Keratinocyte (primary cell): ENCODE results near the gene B3GLCT. TPM values are rescaled to one million over a fixed set of nuclear protein-coding genes. Genes with fewer than 3 reads are reported as not detected.

Experiments used
- DNase-seq: peaks from one replicate; pipeline ENCODE4 v3.0.0-alpha.2; 2011; ENCODE audit warnings: low read depth, missing footprints, low spot score
- FAIRE-seq: peaks from 2 replicates; lab custom pipeline; 2011; peaks lifted over from hg19 to GRCh38; lab: Jason Lieb, UNC
- H2AFZ ChIP-seq: 2 replicates; pipeline ENCODE4 v1.6.0; 2012; ENCODE audit warnings: low read length, control low read depth, inconsistent platforms; ENCODE audit not compliant: control insufficient read depth
- H3K27ac ChIP-seq: 2 replicates; pipeline ENCODE4 v1.5.1; 2011; ENCODE audit warnings: low read length; ENCODE audit not compliant: control insufficient read depth, insufficient read depth
- H3K27me3 ChIP-seq: 3 replicates; pipeline ENCODE4 v1.6.0; 2011; ENCODE audit warnings: low read length; ENCODE audit not compliant: control insufficient read depth, insufficient read depth; ENCODE audit errors: extremely low read depth
- H3K36me3 ChIP-seq, 2 experiments: 2 replicates in 1 of 2; 3 replicates in 1 of 2; pipeline ENCODE4 v1.5.1; 2011; ENCODE audit warnings: low read length in 2 of 2, mild to moderate bottlenecking in 1 of 2; ENCODE audit not compliant: control insufficient read depth in 2 of 2, insufficient read depth in 2 of 2; ENCODE audit errors: extremely low read depth in 1 of 2
- H3K4me1 ChIP-seq: 3 replicates; pipeline ENCODE4 v1.5.1; 2011; ENCODE audit warnings: low read length; ENCODE audit not compliant: control insufficient read depth, insufficient read depth; ENCODE audit errors: extremely low read depth
- H3K4me2 ChIP-seq: 3 replicates; pipeline ENCODE4 v1.6.0; 2011; ENCODE audit warnings: low read depth, low read length; ENCODE audit not compliant: control insufficient read depth, insufficient read depth; ENCODE audit errors: extremely low read depth
- H3K4me3 ChIP-seq, 3 experiments: fragments of 200-600 bp in 1 of 3; sonication (generic) in 1 of 3; 2 replicates in 2 of 3; 3 replicates in 1 of 3; pipeline ENCODE4 v1.5.1; 2011 to 2016; ENCODE audit warnings: low read length in 3 of 3, mild to moderate bottlenecking in 3 of 3, control low read depth in 2 of 3, inconsistent platforms in 1 of 3, low read depth in 1 of 3, mixed read lengths in 1 of 3, mixed run types in 1 of 3, moderate library complexity in 1 of 3; ENCODE audit not compliant: control insufficient read depth in 2 of 3, insufficient read depth in 2 of 3; ENCODE audit errors: extremely low read depth in 1 of 3
- H3K79me2 ChIP-seq: 2 replicates; pipeline ENCODE4 v1.6.0; 2012; ENCODE audit warnings: low read length; ENCODE audit not compliant: control insufficient read depth, insufficient read depth
- H3K9ac ChIP-seq: 3 replicates; pipeline ENCODE4 v1.6.0; 2011; ENCODE audit warnings: low read length; ENCODE audit not compliant: control insufficient read depth, insufficient read depth; ENCODE audit errors: extremely low read depth
- H3K9me1 ChIP-seq: 3 replicates; pipeline ENCODE4 v1.6.0; 2011; ENCODE audit warnings: low read length; ENCODE audit not compliant: control insufficient read depth, insufficient read depth; ENCODE audit errors: extremely low read depth
- H3K9me3 ChIP-seq: 2 replicates; pipeline ENCODE4 v1.5.1; 2012; ENCODE audit warnings: low read depth, low read length; ENCODE audit not compliant: control insufficient read depth
- H4K20me1 ChIP-seq: 3 replicates; pipeline ENCODE4 v1.6.0; 2011; ENCODE audit warnings: low read length; ENCODE audit not compliant: control insufficient read depth, insufficient read depth; ENCODE audit errors: extremely low read depth
- EZH2 ChIP-seq: IDR thresholded peaks from one replicate; pipeline ENCODE4 v1.6.1; 2012; ENCODE audit warnings: inconsistent platforms, mild to moderate bottlenecking, low read length, moderate library complexity
- dilution Hi-C: fragments of 300-500 bp; cut with MboI; formaldehyde crosslinking; loops from one replicate; pipeline ENCODE4 v1.7.0; 2020; ENCODE audit warnings: low sequenced_read_pairs; ENCODE audit not compliant: extremely low pct_ligation_motif_present
- polyA plus RNA-seq, 5 experiments: library from polyadenylated mRNA; depleted of rRNA in 3 of 5; stranded (reverse) in 3 of 5; stranded (forward) in 1 of 5; unstranded in 1 of 5; fragments of >200 nt; gene quantifications; 1 replicate in 1 of 5; 2 replicates in 3 of 5; 3 replicates in 1 of 5; pipeline versions ENCODE4 v1.2.1 to v1.2.3, GENCODE V29; 2011 to 2012; ENCODE audit warnings: missing spikeins in 2 of 5, low read depth in 1 of 5, low replicate concordance in 1 of 5
- TF ChIP-seq, protein P1 (sequence below), 3 experiments: IDR thresholded peaks in 1 of 3; conservative IDR thresholded peaks in 1 of 3; optimal IDR thresholded peaks in 1 of 3; 2 replicates in 2 of 3; 3 replicates in 1 of 3; pipeline versions ENCODE3 to v1.5.1; 2011; ENCODE audit warnings: low read length in 3 of 3, mild to moderate bottlenecking in 3 of 3, moderate library complexity in 2 of 3, control low read depth in 1 of 3, inconsistent platforms in 1 of 3; ENCODE audit not compliant: insufficient read depth in 2 of 3; ENCODE audit errors: extremely low read depth in 1 of 3

The B3GLCT gene
- polyA plus RNA-seq, 1 donor (not counting 4 experiments of a cell fraction or from before 2014, with no cell fraction given) = 4.4 TPM

DNA sequence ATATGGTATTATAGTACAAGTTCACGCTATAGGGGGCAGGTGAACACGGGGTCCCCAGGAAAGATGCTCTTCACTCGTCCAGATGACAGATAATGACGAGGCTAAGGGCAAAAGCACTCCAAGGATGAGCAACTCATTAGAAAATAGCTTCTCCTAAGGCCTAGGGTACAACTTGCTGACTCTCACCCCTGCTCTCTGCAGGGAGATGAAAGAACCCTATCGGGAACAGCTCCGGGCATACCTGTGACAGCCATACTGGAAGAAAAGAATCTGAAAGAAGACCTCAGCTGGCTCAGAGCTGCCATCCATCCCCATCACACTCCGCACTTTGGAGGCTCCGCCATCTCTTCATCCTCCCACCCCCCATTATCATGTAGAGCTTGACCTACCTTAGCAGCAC lies 20.5 kb upstream of the B3GLCT start:
- Histone ChIP-seq H4K20me1 (no peaks in the 10 kb centered on the region), H3K9me1 (no peaks in the 10 kb centered on the region), H3K4me2 (no peak overlapping the region), H3K4me1 (no peaks in the 10 kb centered on the region), H3K9me3 (no peaks in the 10 kb centered on the region), H2AFZ (no peak overlapping the region), H3K27me3 (no peaks in the 10 kb centered on the region), H3K79me2 (no peaks in the 10 kb centered on the region), H3K27ac (no peak overlapping the region), H3K4me3 (no peak overlapping the region), H3K9ac (no peak overlapping the region), H3K36me3 (no peaks in the 10 kb centered on the region)
- TF ChIP-seq EZH2 = no peak
- TF ChIP-seq, protein P1, sequence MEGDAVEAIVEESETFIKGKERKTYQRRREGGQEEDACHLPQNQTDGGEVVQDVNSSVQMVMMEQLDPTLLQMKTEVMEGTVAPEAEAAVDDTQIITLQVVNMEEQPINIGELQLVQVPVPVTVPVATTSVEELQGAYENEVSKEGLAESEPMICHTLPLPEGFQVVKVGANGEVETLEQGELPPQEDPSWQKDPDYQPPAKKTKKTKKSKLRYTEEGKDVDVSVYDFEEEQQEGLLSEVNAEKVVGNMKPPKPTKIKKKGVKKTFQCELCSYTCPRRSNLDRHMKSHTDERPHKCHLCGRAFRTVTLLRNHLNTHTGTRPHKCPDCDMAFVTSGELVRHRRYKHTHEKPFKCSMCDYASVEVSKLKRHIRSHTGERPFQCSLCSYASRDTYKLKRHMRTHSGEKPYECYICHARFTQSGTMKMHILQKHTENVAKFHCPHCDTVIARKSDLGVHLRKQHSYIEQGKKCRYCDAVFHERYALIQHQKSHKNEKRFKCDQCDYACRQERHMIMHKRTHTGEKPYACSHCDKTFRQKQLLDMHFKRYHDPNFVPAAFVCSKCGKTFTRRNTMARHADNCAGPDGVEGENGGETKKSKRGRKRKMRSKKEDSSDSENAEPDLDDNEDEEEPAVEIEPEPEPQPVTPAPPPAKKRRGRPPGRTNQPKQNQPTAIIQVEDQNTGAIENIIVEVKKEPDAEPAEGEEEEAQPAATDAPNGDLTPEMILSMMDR (optimal IDR thresholded peaks at IDR 0.05 in 1 of 3, IDR thresholded peaks at IDR 0.05 in 1 of 3, conservative IDR thresholded peaks at IDR 0.05 in 1 of 3; ENCODE audit: extremely low read depth in 1 of 3, insufficient read depth in 2 of 3, low read length in 3 of 3) = no peak
- no peak for DNase-seq
- FAIRE-seq = no peak
- dilution Hi-C loops = no loop called here

DNA sequence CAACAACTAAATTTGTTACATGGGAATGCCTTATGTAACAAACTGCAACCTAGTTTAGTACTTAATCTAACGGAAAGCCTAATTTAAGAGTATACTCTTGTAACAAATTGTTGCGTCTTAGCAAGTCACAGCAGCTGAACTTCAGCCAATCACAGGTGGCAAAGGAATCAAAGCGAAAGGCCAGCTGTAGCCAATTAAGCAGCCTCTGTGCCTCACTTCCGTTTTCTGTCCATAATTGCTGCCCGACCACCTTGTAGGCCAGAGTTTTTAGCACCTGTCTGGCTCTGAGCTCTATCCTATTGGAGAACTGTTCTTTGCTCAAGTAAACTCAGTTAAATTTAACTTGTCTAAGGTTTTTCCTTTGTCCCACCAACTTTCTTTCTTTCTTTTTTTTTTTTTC lies 20.0 kb upstream of the B3GLCT start:
- H3K4me3 ChIP-seq = no peak overlapping the region
- TF ChIP-seq, protein P1 (optimal IDR thresholded peaks at IDR 0.05 in 1 of 3, IDR thresholded peaks at IDR 0.05 in 1 of 3, conservative IDR thresholded peaks at IDR 0.05 in 1 of 3; ENCODE audit: extremely low read depth in 1 of 3, insufficient read depth in 2 of 3, low read length in 3 of 3) = no peak
- no peak for TF ChIP-seq EZH2
- dilution Hi-C loops = no loop called here
- no peak overlapping the region for H2AFZ ChIP-seq
- no peaks in the 10 kb centered on the region for H3K4me1 ChIP-seq
- H3K9ac ChIP-seq = no peak overlapping the region
- H3K79me2 ChIP-seq = no peaks in the 10 kb centered on the region
- H4K20me1 ChIP-seq = no peaks in the 10 kb centered on the region
- H3K9me1 ChIP-seq = no peaks in the 10 kb centered on the region
- H3K27me3 ChIP-seq = no peaks in the 10 kb centered on the region
- no peaks in the 10 kb centered on the region for H3K36me3 ChIP-seq
- no peaks in the 10 kb centered on the region for H3K9me3 ChIP-seq
- no peak overlapping the region for H3K4me2 ChIP-seq
- FAIRE-seq = no peak
- no peak overlapping the region for H3K27ac ChIP-seq
- no peak for DNase-seq
